CD4-positive, alpha-beta T cell treated with Interleukin-17A for 4 hours (primary cell): ENCODE data around the gene PLCD3.
"Not testable (repeated sequence)": the region's sequence is repeated elsewhere in the genome, so short reads cannot be mapped to it uniquely, and the experiment has no call there.

Source experiments
- DNase-seq: peaks from one replicate; pipeline ENCODE4 v3.0.0-alpha.2; 2020; ENCODE audit warnings: mixed read lengths

The PLCD3 gene

GRCh38 chr17:45132572-45133463 lies 503 bp upstream of the PLCD3 start:
- peak; percentile 86 for DNase-seq

- peak; percentile 70 for DNase-seq
Observed at GRCh38 chr17:45131616-45132319, 547 bp downstream of the PLCD3 start.

GRCh38 chr17:45130681-45131615 lies 1.4 kb downstream of the PLCD3 start:
- no peak for DNase-seq

GRCh38 chr17:45129940-45130680 lies 2.2 kb downstream of the PLCD3 start:
- no peak for DNase-seq

GRCh38 chr17:45129426-45129939 lies 2.8 kb downstream of the PLCD3 start:
- DNase-seq: no peak

- no peak for DNase-seq
Observed at GRCh38 chr17:45128989-45129388, 3.3 kb downstream of the PLCD3 start.

- no peak for DNase-seq
Observed at GRCh38 chr17:45128331-45128730, 4.0 kb downstream of the PLCD3 start.

- no peak for DNase-seq
Observed at GRCh38 chr17:45127548-45128300, 4.6 kb downstream of the PLCD3 start.

GRCh38 chr17:45127207-45127547 lies 5.1 kb downstream of the PLCD3 start:
- no peak for DNase-seq

- DNase-seq: no peak
Observed at GRCh38 chr17:45125509-45125908, 6.8 kb downstream of the PLCD3 start.

GRCh38 chr17:45124797-45125122 lies 7.6 kb downstream of the PLCD3 start:
- not testable (repeated sequence) for DNase-seq

GRCh38 chr17:45123930-45124796 lies 8.2 kb downstream of the PLCD3 start:
- peak; percentile 59 for DNase-seq

- no peak for DNase-seq
Observed at GRCh38 chr17:45123076-45123770, 9.1 kb downstream of the PLCD3 start.

GRCh38 chr17:45121055-45121454 lies 11.3 kb downstream of the PLCD3 start:
- no peak for DNase-seq

GRCh38 chr17:45120558-45120957 lies 11.8 kb downstream of the PLCD3 start:
- no peak for DNase-seq

- no peak for DNase-seq
Observed at GRCh38 chr17:45119964-45120363, 12.4 kb downstream of the PLCD3 start.

- DNase-seq: no peak
Observed at GRCh38 chr17:45118691-45119090, 13.6 kb downstream of the PLCD3 start.

- DNase-seq: no peak
Observed at GRCh38 chr17:45117848-45118646, 14.3 kb downstream of the PLCD3 start.

GRCh38 chr17:45117334-45117733 lies 15.0 kb downstream of the PLCD3 start:
- no peak for DNase-seq
